Tibial artery (tissue), 4 donors: ENCODE measurements around the gene GALNTL6.
"Not testable (repeated sequence)": the region's sequence is repeated elsewhere in the genome, so short reads cannot be mapped to it uniquely, and the experiment has no call there.

Experiments
- DNase-seq, 2 donors: peaks; one replicate each; pipeline ENCODE4 v3.0.0-alpha.2; 2019
- H3K27ac ChIP-seq, 2 donors: fragments of 200-600 bp; sonication (generic) in 1 of 2; 1 replicate in 1 of 2; 2 replicates in 1 of 2; pipeline ENCODE4 v1.5.1; 2018 to 2019; ENCODE audit warnings: mild to moderate bottlenecking in 1 of 2
- H3K27me3 ChIP-seq, 2 donors: fragments of 200-600 bp; sonication (generic) in 1 of 2; one replicate each; pipeline versions ENCODE4 v1.5.1 to v1.6.0; 2016 to 2019
- H3K36me3 ChIP-seq, 3 donors: fragments of 200-600 bp; sonication (generic) in 2 of 3; one replicate each; pipeline ENCODE4 v1.5.1; 2016 to 2019; ENCODE audit warnings: mild to moderate bottlenecking in 2 of 3
- H3K4me1 ChIP-seq, 4 donors: fragments of 200-600 bp; sonication (generic) in 2 of 4; 1 replicate in 3 of 4; 2 replicates in 1 of 4; pipeline ENCODE4 v1.5.1; 2016 to 2019
- H3K4me3 ChIP-seq, 2 donors: fragments of 200-600 bp; sonication (generic) in 1 of 2; 1 replicate in 1 of 2; 2 replicates in 1 of 2; pipeline ENCODE4 v1.5.1; 2018 to 2019; ENCODE audit warnings: mild to moderate bottlenecking in 2 of 2
- H3K9me3 ChIP-seq, 3 donors: fragments of 200-600 bp; sonication (generic) in 1 of 3; one replicate each; pipeline ENCODE4 v1.5.1; 2016 to 2019
- intact Hi-C: fragments of 100-400 bp; cut with DNase I; formaldehyde crosslinking; loops from one replicate; pipeline ENCODE4 v1.15.0; 2023; ENCODE audit warnings: low total_unique reads
- TF ChIP-seq, protein P1 (sequence below), 2 experiments: fragments of 200-600 bp in 1 of 2; fragments of 450-650 bp in 1 of 2; IDR thresholded peaks; one replicate each; pipeline ENCODE4 v1.5.1; 2017 to 2019; ENCODE audit warnings: antibody characterized with exemption in 2 of 2, mild to moderate bottlenecking in 1 of 2, moderate library complexity in 1 of 2

Gene GALNTL6

DNA sequence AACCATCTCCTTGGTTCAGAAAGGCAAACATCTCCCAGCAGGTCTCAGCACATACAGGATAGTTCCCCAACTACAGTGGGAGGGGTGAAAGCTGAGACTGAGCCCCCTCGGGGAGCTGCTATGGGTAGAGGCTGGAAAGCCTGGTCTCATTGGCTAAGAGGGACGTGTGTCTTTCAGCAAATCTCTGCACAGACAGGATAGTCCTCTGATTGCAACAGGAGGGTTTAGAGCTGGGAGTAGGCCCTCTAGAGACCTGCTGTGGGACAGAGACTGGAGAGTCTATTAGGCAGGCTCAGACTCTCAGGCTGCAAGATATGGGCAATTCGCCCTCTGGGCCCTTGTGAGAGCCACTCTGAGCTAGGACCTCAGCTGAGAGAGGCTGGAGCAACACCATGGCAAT, 1083.8 kb downstream of the GALNTL6 start:
- peaks cover 0 to 15% (median 13%) of the 10 kb centered on the region in 3 donors for H3K9me3 ChIP-seq
- no peak overlapping the region for H3K4me3 ChIP-seq
- H3K36me3 ChIP-seq = no peaks in the 10 kb centered on the region
- no peak overlapping the region for H3K27ac ChIP-seq
- intact Hi-C loops = no loop called here
- TF ChIP-seq, protein P1, sequence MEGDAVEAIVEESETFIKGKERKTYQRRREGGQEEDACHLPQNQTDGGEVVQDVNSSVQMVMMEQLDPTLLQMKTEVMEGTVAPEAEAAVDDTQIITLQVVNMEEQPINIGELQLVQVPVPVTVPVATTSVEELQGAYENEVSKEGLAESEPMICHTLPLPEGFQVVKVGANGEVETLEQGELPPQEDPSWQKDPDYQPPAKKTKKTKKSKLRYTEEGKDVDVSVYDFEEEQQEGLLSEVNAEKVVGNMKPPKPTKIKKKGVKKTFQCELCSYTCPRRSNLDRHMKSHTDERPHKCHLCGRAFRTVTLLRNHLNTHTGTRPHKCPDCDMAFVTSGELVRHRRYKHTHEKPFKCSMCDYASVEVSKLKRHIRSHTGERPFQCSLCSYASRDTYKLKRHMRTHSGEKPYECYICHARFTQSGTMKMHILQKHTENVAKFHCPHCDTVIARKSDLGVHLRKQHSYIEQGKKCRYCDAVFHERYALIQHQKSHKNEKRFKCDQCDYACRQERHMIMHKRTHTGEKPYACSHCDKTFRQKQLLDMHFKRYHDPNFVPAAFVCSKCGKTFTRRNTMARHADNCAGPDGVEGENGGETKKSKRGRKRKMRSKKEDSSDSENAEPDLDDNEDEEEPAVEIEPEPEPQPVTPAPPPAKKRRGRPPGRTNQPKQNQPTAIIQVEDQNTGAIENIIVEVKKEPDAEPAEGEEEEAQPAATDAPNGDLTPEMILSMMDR (IDR thresholded peaks at IDR 0.05) = no peak
- no peaks in the 10 kb centered on the region for H3K27me3 ChIP-seq
- no peak for DNase-seq
- H3K4me1 ChIP-seq = no peaks in the 10 kb centered on the region

DNA sequence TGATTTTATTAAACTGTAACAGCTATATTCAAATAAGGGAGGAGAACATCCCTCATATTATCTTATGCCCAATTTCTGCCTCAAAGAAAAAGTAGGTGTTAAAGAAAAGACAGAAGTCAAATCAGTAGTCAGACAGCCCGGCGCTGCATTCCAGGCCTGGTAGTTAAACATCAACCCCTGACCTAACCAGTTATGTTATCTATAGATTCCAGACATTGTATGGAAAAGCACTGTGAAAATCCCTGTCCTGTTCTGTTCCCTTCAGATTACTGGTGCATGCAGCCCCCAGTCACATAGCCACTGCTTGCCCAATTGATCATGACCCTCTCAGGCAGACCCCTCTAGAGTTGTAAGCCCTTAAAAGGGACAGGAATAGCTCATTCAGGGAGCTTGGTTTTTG, 1085.5 kb downstream of the GALNTL6 start:
- intact Hi-C loops = no loop called here
- TF ChIP-seq, protein P1 (IDR thresholded peaks at IDR 0.05) = no peak

DNA sequence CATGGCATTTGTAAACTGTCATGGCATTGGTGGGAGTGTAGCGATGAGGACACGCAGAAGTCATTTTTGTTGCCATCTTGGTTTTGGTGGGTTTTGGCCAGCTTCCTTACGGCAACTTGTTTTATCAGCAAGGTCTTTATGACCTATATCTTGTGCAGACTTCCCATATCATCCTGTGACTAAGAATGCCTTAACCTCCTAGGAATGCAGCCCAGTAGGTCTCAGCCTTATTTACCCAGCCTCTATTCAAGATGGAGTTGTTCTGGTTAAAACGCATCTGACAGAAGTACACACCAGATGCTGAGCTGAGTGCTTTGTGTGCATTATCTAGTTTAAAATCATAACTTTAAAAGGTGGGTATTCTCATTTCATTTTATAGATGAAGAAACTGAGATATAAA, 1086.7 kb downstream of the GALNTL6 start:
- H3K27me3 ChIP-seq = no peaks in the 10 kb centered on the region
- H3K36me3 ChIP-seq = no peaks in the 10 kb centered on the region
- TF ChIP-seq, protein P1 (IDR thresholded peaks at IDR 0.05) = no peak
- DNase-seq = no peak
- intact Hi-C loops = no loop called here
- no peaks in the 10 kb centered on the region for H3K4me1 ChIP-seq
- H3K9me3 ChIP-seq = peaks cover 0 to 15% (median 13%) of the 10 kb centered on the region in 3 donors
- H3K27ac ChIP-seq = no peak overlapping the region
- no peak overlapping the region for H3K4me3 ChIP-seq

More for the DNA sequence above, 1085.5 kb downstream of the GALNTL6 start:
- Histone ChIP-seq H3K9me3 (peaks cover 0 to 15% (median 13%) of the 10 kb centered on the region in 3 donors), H3K4me1 (no peaks in the 10 kb centered on the region), H3K27ac (no peak overlapping the region), H3K4me3 (no peak overlapping the region), H3K36me3 (no peaks in the 10 kb centered on the region), H3K27me3 (no peaks in the 10 kb centered on the region)
- DNase-seq = no peak

DNA sequence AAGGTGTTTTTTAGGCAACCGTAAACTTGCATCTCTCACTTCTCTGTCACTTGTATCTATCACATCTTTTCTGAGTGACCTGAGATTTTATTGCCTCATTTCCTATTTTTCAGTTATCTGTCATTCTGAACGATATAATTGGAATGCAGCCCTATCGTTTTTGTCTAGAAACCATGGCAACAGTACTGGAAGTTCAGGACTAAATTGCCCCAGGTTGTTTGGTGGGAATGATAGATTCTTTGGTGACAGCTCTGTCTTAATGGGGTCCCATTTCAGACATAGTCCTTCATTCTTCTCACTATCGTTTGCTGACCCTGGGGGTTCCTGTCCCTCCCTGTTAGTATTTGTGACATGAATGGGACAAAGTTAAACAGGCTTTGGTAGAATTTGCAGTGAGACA, 1087.7 kb downstream of the GALNTL6 start:
- Histone ChIP-seq H3K4me1 (no peaks in the 10 kb centered on the region), H3K36me3 (no peaks in the 10 kb centered on the region), H3K4me3 (no peak overlapping the region), H3K27me3 (no peaks in the 10 kb centered on the region), H3K9me3 (peaks cover 0 to 11% (median 10%) of the 10 kb centered on the region in 3 donors), H3K27ac (no peak overlapping the region)
- TF ChIP-seq, protein P1 (IDR thresholded peaks at IDR 0.05) = no peak
- intact Hi-C loops = no loop called here
- no peak for DNase-seq

DNA sequence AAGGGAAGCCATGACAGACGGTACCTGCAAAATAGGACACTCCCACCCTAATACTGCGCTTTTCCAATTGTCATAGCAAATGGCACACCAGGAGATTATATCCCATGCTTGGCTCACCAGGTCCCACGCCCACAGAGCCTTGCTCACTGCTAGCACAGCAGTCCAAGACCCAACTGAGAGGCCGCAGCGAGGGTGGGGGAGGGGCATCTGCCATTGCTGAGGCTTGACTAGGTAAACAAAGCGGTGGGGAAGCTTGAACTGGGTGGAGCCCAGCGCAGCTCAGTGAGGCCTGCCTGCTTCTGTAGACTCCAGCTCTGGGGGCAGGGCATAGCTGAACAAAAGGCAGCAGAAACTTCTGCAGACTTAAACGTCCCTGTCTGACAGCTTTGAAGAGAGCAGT, 1099.3 kb downstream of the GALNTL6 start:
- H3K4me1 ChIP-seq, DNase-seq, H3K36me3 ChIP-seq, intact Hi-C loops, H3K27ac ChIP-seq, H3K9me3 ChIP-seq, H3K27me3 ChIP-seq, H3K4me3 ChIP-seq: not testable (repeated sequence)

DNA sequence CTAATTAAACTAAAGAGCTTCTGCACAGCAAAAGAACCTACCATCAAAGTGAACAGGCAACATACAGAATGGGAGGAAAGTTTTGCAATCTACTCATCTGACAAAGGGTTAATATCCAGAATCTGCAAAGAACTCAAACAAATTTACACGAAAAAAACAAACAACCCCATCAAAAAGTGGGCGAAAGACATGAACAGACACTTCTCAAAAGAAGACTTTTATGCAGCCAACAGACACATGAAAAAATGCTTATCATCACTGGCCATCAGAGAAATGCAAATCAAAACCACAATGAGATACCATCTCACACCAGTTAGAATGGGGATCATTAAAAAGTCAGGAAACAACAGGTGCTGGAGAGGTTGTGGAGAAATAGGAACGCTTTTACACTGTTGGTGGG, 1104.2 kb downstream of the GALNTL6 start:
- not testable (repeated sequence) for H3K9me3 ChIP-seq, H3K27me3 ChIP-seq, DNase-seq

DNA sequence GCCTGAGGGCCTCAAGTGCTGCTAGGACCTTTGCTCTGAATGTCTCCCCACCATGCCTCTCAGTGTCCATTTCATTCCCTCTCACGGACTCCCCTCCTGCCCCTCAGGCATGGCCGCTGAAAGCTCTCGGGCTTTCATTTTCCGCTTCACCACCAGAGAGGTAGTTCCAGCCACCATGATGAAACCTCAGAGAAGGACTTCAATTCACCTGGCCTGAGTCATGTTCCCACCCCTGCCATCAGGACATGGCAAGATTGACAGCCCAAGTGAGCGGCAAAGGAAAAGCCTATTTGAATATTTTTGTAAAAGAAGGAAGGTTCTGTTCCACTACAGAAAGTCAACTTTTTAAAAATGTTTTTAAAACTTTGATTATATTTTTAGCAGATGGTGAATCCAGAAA, 1106.1 kb downstream of the GALNTL6 start:
- H3K9me3 ChIP-seq = peaks cover 0 to 6% (median 0%) of the 10 kb centered on the region in 3 donors
- H3K4me3 ChIP-seq = no peak overlapping the region
- H3K27me3 ChIP-seq = no peaks in the 10 kb centered on the region
- no peaks in the 10 kb centered on the region for H3K4me1 ChIP-seq
- no peak overlapping the region for H3K27ac ChIP-seq
- TF ChIP-seq, protein P1 (IDR thresholded peaks at IDR 0.05) = no peak
- intact Hi-C loops = no loop called here
- no peak for DNase-seq
- H3K36me3 ChIP-seq = no peaks in the 10 kb centered on the region

More for the DNA sequence above, 1104.2 kb downstream of the GALNTL6 start:
- H3K4me3 ChIP-seq, H3K36me3 ChIP-seq, H3K4me1 ChIP-seq, intact Hi-C loops, H3K27ac ChIP-seq: not testable (repeated sequence)
